Measurements from ENCODE around the gene TRMT6. TPM values are rescaled to one million over a fixed set of nuclear protein-coding genes. Genes with fewer than 3 reads are reported as not detected.

The TRMT6 gene
- total RNA-seq, 4 donors from 2014 or later = 3.5 to 18.2 (median 5.6) TPM

- Histone ChIP-seq H3K27me3 (no peaks in the 10 kb centered on the region), H3K36me3 (peaks cover 0 to 17% (median 0%) of the 10 kb centered on the region in 3 donors), H3K9me3 (no peaks in the 10 kb centered on the region), H3K4me1 (peaks cover 0 to 4% (median 0%) of the 10 kb centered on the region in 4 donors), H3K27ac (no peak overlapping the region), H3K4me3 (no peak overlapping the region)
- no peak for DNase-seq
- TF ChIP-seq POLR2A (IDR thresholded peaks at IDR 0.05) = no peak
- no peak for TF ChIP-seq CTCF (IDR thresholded peaks at IDR 0.05)
Observed at GRCh38 chr20:5970381-5970780, 20.0 kb upstream of the TRMT6 start.

- Histone ChIP-seq H3K36me3 (peaks cover 0 to 20% (median 0%) of the 10 kb centered on the region in 3 donors), H3K4me1 (peaks cover 0 to 4% (median 0%) of the 10 kb centered on the region in 4 donors), H3K27me3 (no peaks in the 10 kb centered on the region), H3K4me3 (no peak overlapping the region), H3K27ac (no peak overlapping the region), H3K9me3 (no peaks in the 10 kb centered on the region)
- DNase-seq = no peak
- no peak for TF ChIP-seq CTCF (IDR thresholded peaks at IDR 0.05)
- no peak for TF ChIP-seq POLR2A (IDR thresholded peaks at IDR 0.05)
Observed at GRCh38 chr20:5969940-5970339, 19.6 kb upstream of the TRMT6 start.

- Histone ChIP-seq H3K9me3 (no peaks in the 10 kb centered on the region), H3K27ac (no peak overlapping the region), H3K27me3 (no peaks in the 10 kb centered on the region), H3K4me1 (peaks cover 0 to 4% (median 0%) of the 10 kb centered on the region in 4 donors), H3K36me3 (peaks cover 0 to 24% (median 0%) of the 10 kb centered on the region in 3 donors), H3K4me3 (no peak overlapping the region)
- no peak for DNase-seq
- no peak for TF ChIP-seq CTCF (IDR thresholded peaks at IDR 0.05)
- no peak for TF ChIP-seq POLR2A (IDR thresholded peaks at IDR 0.05)
Observed at GRCh38 chr20:5969348-5969935, 19.1 kb upstream of the TRMT6 start.

GRCh38 chr20:5968462-5968861 is 18.1 kb upstream of the TRMT6 start:
- Histone ChIP-seq H3K4me3 (no peak overlapping the region), H3K27me3 (no peaks in the 10 kb centered on the region), H3K4me1 (no peaks in the 10 kb centered on the region), H3K9me3 (no peaks in the 10 kb centered on the region), H3K36me3 (peaks cover 0 to 27% (median 0%) of the 10 kb centered on the region in 3 donors), H3K27ac (no peak overlapping the region)
- no peak for DNase-seq
- TF ChIP-seq CTCF (IDR thresholded peaks at IDR 0.05) = no peak
- no peak for TF ChIP-seq POLR2A (IDR thresholded peaks at IDR 0.05)

- no peaks in the 10 kb centered on the region for H3K9me3 ChIP-seq
- TF ChIP-seq CTCF (IDR thresholded peaks at IDR 0.05) = no peak
- no peak for TF ChIP-seq POLR2A (IDR thresholded peaks at IDR 0.05)
- H3K27ac ChIP-seq = no peak overlapping the region
- no peak for DNase-seq
- H3K27me3 ChIP-seq = no peaks in the 10 kb centered on the region
- no peak overlapping the region for H3K4me3 ChIP-seq
- H3K36me3 ChIP-seq = peaks cover 0 to 27% (median 0%) of the 10 kb centered on the region in 3 donors
- no peaks in the 10 kb centered on the region for H3K4me1 ChIP-seq
Observed at GRCh38 chr20:5967469-5967868, 17.1 kb upstream of the TRMT6 start.
